ENCODE measurements around the gene GDE1.

GDE1 gene

DNA sequence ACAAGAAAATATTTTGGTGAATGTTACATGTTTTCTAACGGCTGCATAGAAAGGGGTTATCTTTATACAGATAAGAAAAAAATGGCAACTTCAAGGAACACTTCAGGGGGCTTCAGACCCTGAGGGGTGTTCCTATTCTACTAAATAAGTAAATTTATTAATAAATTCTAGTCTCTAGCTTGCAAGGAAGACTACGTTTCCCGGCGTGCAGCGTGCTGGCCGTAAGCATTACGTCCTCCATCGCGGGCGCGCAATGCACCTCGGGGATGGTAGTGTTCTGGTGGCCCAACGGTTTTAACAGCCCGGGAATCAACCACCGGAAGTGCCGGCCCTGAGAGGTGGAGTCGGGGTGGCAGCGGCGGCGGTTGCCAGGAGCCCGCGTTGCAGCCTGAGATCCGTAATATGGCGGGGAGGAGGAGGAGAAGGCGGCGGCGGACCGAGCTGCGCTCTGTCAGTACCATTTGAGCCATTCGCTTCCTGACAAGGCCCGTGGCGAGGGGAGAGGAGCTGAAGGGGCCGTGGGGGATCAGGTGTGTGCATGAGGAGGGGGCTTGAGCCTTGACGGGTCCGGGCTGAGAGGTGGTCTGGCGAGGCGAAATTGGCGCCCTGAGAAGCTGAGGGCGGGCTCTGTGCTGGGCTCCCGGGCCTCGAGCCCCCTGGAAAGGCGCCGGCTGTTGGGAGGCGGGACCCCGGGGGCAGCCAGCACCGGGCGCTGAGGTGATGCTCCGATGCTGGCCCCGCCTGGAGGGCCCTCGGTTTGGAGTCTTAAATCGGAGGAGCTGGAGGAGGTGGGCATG, 1.9 kb upstream of the GDE1 start, which contains the start of gene CCP110:
TSS of gene CCP110 (plus strand) at position 384 of the 797 bp plus-strand sequence. CDS start 3,940 bp downstream, outside the sequence.
- DNase-seq (ENCODE audit: low spot score): peak; percentile 97

DNA sequence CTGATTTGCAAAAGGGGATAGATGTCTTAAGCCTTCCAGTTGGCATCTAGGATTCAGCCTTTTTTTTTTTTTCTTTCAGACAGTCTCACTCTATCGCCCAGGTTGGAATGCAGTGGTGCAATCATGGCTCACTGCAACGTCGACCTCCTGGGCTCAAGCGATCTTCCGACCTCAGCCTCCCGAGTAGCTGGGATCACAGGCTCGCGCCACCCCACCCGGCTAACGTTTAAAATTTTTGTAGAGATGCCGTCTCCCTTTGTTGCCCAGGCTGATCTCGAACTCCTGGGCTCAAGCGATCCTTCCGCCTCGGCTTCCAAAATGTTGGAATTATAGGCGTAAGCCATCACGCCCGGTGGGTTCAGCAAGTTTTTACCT, 1.3 kb upstream of the GDE1 start:
- no peak for DNase-seq (ENCODE audit: low spot score)

DNA sequence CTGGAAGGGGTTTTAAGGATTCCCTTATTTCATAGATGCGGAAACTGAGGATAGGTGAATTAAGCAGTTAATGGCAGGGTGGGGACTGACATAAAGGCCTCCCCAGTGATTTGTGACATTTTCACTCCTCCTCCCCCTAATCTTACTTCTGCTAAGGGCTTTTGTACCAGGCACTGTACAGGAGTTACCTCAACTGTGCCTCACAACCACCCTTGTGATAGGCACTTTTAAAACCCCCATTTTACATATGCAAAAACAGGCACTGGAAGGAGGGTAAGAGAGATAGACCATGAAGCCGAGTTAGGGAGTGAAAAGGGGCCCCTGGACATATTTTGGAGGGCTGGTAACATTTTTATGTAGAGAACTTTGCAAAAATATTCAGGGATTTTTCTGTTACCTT, 862 bp upstream of the GDE1 start:
- DNase-seq (ENCODE audit: low spot score): no peak

DNA sequence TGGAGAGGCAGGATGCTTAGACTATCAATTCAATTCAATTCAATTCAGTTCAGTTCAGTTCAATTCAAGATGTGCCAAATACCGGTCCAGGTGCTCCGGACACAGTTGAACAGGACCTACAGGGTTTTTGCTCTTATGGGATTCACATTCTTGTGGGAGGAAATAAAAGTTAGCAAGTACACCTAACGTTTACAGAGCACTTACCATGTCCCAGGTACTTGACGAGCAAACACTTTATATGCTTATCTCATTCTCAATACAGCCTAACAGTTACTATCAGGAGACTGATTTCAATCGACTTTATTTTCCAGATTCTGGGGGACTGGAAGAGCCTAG, 467 bp upstream of the GDE1 start:
- DNase-seq (ENCODE audit: low spot score): no peak

DNA sequence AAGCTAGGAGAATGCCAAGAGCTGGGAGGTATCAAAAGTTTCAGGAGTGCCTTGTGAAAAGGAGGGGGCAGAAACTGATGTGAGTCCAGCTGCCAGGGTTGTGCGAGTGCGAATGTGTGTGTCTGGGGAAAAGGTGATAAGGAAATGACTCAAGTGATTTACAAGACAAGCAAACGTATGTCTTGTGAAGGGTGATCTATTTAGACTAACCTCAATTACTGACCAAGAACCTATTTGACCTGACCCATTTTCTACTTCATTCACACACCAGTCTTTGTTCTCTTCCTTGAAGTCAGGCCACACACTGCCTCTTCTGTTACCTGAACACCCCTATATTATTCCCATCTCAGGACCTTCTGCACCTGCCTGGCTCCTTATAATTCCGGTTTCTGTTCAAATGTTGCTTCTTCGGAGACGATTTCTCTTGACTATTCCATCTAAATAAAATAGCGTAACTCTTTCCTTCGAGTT, 1.0 kb downstream of the GDE1 start:
- no peak for DNase-seq (ENCODE audit: low spot score)

DNA sequence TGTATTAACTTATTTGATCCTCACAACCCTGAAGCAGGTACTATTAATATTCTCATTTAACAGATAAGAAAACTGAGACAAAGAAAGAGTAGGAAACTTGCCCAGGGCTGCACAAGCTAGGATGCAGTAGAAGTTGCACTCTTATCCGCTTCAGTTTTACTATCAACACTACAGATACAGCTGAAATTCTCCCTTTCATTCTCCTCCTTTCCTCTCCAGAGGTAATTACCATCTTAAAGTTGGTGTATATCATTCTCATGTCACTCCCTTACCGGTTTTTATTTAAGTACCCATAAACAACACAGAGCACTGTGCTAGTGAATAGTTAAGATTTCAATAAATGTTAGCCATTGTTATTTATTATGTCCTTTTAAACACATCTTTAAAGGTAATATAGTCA, 3.5 kb downstream of the GDE1 start:
- DNase-seq (ENCODE audit: low spot score): no peak

DNA sequence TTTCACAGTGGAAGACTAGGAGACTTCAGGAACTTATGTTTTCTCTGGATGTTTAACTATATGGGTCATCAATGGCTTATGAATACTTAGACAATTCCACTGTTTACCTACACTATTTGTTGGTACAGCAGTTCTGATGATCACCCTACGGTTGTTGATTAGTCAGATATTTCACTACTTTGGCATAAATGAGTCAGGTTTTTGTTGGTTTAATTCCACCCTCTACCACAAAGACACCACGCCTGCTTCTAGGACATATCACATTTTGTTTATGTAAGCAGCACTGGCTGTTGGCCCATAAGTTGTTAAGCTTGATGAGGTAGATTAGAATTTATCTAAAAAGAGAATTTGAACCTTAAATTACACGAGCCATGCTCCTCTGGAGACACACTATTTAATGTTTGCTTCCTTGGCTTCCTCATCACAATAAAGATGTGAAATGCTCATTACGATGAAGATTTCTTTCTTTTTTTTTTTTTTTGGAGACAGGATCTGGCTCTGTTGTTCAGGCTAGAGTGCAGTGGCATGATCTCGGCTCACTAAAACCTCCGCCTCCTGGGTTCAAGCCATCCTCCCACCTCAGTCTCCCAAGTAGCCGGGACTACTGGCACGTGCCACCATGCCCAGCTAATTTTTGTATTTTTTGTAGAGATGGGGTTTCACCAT, 4.3 kb downstream of the GDE1 start:
- no peak for DNase-seq (ENCODE audit: low spot score)

DNA sequence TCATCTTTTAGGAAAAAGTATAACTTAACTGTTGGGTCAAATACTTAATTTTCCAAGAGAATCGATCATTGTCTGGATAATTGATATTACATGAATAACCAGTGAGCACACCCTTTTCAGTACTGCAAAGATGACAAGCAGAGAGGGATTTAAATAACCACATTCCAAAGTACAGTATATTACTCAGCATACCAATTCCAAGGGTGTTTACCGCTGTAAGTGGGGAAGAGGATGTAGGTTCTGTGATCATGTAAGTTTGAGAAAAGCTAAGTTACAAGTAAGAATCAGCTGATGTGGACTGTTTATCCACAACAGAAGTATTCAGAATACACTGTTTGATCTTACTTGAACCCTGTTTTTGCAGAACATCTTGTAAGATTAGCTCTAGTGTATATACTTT, 6.1 kb downstream of the GDE1 start:
- no peak for DNase-seq (ENCODE audit: low spot score)

DNA sequence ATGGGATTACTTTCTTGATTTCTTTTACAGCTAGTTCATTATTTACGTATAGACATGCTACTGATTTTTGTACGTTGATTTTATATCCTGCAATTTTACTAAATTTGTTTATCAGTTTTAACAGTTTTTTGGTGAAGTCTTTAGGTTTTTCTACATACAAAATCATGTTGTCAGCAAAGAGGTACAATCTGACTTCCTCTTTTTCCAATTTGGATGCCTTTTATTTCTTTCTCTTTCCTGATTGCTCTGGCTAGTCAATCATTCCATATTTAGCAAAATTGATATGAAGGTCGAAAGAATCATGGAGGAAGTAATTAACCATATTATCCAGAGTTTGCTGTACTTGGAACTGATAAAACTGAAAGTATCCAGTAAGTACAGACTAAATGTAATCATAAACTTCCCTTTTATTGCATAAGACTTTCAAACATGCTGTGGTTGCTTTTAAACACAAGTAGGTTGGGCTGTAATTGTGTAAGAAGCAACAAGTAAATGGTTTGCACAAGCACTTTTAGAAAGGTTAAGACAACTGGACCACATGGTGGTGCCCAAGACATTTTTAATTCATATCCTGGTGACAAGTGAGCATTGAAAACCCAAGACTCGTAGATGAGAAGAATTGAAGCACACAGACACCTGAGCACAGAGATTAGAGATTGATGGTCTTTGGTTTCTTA, 8.4 kb downstream of the GDE1 start:
- no peak for DNase-seq (ENCODE audit: low spot score)

DNA sequence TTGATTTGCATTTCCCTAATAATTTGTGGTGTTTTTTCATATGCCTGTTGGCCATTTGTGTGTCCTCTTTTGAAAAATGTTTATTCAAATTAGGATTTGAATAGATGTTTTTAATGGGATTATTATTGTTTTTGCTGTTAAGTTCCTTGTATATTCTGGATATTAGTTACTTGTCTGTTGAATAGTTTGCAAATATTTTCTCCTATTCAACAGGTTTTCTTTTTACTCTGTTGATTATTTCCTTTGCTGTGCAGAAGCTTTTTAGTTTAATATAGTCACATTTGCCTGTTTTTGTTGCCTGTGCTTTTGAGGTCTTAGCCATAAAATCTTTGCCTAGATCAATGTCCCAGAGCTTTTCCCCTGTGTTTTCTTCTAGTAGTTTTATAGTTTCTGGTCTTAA, 9.6 kb downstream of the GDE1 start:
- no peak for DNase-seq (ENCODE audit: low spot score)

DNA sequence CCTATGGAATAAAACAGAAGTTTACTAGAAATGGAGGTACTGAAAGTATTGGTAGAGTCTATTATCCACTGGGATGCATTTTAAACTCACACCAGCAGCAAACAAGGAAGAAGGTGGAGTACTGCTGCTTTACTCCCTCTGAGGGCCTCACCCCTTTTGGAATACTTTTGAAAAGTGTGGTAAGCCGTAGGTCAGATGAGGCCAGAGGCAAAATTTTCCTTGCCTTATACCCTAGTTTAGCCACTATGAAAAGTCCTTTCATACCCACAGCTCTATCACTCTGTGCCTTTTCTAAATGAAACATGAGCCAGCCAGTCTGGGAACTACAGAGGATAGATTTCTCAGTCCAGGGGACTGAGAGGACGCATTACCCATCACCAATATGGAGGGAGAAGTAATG, 14.0 kb downstream of the GDE1 start:
- no peak for DNase-seq (ENCODE audit: low spot score)

DNA sequence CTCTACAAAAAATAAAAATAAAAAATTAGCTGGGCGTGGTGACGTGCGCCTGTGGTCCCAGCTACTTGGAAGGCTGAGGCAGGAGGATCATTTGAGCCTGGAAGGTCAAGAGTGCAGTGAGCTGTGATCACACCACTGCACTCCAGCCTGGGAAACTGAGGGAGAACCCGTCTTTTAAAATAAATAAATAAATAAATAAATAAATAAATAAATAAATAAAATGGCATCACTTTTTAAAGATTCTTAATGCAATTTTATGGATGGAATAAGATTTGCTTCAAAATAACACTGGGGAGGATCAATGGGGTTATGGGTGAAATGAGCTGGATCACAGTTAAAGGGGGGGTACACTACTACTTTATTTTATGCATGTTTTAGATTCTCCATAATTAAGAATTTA, 14.9 kb downstream of the GDE1 start:
- DNase-seq (ENCODE audit: low spot score): no peak

DNA sequence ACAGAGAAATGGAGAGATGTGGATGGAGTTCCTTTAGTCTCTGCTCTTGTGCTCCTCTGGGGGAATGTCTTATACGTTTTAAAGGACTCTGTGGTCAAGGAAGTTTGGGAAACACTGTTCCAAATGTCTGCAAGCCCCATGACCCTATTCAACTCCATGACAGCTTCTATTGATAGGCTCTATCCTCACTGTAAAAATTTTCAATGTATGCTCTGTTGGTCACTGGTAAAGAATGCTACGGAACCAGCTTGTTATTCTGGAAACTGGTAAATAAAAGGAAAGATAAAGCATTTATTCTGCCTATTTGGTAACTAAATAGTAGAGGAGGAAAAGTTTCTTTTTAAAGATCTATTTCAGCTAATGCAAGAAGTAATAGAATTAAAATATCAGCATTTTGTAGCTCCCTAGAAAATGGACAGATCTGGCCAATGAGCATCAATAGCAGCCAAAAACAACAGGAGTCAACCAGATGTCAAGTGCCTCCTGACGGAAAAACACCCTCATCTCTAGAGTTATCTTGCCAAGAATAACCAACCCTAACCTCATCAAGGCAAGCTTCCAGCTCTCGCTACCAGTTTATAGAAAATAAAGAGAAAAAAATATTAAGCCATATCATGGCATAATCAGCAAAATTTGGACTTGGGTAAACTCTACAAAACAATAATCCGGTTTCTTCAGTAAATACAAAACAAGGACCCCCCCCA, 16.1 kb downstream of the GDE1 start:
- peak; percentile 46 for DNase-seq (ENCODE audit: low spot score)

DNA sequence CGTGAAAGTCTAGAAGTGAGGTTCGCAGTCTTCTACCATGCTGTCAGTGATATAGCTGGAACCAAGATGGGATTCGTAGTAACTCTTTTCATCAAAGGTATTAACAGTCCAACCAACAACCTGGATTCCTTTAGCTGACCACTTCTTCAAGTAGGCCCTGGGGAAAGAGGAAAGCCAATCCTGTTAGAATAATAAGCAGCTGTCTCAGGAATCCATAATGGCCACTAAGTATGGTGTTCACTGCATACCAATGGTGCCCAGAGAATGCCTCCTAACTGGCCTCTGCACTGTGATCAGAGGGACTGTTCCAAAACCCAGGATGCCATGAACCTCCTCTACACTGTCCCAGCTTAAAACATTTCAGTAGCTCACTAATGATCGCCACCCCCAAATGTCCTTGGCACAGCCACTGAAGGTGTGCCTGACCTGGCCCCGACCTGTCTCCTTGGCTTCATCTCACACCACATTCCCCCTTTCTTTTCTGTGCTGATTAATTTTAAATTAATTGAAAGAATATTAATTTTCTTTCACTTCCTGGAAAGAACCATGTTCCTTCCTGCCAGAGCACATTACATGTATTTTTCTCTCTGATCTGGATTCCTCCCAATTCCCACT, 18.3 kb downstream of the GDE1 start:
- DNase-seq (ENCODE audit: low spot score): no peak

DNA sequence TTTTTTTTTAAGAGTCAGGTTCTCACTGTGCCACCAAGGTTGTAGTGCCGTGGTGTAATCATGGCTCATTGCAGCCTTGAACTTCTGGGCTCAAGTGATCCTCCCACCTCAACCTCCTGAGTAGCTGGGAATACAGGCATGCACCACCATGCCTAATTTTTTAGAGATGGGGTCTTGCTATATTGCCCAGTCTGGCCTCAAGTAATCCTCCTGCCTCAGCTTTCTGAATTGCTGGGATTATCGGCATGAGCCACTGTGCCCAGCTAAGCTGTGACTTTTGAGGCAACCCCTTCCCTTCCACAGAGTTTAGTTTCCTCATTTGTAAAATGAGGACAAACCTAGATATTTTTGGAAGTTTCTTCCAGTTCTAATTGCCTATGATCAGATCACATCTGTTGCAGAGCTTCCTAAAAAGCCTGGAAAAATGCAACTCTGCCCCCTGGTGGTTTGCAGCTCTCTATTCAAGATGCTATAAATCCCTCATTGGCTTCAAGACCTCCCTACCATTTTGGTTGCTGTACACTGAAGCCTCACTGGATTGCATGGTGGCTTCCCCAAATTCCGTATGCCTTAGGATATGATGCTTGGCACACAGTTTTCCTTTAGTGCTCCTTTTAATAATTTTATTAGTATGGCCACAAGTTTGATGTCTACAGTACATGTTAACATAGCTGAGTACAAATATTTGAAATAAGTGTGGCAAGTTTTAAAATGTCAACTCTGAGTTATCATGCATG, 19.3 kb downstream of the GDE1 start:
- DNase-seq (ENCODE audit: low spot score): peak; percentile 76

DNA sequence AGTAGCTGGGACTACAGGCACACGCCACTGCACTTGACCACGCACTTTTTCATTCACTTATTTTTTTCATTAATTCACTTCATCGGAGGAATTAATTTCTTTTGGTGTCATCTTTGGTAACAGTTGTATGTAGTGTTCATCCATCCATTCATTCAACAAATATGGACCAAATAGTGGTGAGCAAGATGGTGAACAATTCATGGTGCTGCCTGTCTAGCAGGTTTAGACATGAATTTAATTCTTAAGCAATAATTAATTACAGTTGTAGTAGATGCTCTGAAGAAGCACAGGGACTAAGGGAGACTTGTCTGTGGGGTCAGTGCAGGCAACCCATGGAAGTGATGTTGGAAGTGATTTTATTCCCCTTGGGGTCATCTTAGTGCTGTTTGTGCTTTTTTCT, 22.4 kb downstream of the GDE1 start:
- no peak for DNase-seq (ENCODE audit: low spot score)

DNA sequence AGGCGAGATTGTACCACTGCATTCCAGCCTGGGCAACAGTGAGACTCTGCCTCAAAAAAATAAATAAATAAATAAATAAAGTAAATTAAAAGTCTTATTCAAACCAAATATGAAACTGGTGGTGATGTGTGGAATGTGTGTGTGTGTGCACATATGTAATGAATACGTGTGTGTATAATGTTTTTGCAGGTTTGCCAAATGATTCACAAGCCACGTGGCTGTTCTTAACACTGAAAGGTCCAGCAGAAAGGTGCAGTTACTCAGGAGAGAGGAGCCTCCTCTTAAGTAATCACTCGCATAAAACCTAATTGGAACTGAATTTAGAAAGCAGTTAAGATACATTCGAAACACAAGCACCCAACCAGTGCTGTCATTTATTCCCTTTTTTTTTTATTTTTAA, 22.9 kb downstream of the GDE1 start:
- no peak for DNase-seq (ENCODE audit: low spot score)

DNA sequence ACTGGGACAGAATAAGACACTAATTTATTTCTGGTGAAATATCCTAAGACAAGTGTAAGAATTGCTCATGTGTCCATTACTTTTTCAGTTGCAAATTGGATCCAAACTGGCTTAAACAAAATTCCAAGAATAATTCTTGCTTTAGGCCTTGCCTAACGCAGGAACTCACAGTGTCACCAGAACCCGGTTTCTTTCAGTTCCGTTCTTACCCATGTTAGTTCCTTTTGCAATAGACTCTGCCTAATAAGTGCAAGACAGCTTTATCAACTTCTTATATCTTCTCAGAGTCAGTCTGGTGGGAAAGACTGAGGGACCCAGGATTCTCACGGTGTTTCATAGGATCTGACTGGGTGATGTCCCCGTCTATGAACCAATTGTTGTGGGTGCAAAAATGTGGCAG, 24.7 kb downstream of the GDE1 start:
- no peak for DNase-seq (ENCODE audit: low spot score)

DNA sequence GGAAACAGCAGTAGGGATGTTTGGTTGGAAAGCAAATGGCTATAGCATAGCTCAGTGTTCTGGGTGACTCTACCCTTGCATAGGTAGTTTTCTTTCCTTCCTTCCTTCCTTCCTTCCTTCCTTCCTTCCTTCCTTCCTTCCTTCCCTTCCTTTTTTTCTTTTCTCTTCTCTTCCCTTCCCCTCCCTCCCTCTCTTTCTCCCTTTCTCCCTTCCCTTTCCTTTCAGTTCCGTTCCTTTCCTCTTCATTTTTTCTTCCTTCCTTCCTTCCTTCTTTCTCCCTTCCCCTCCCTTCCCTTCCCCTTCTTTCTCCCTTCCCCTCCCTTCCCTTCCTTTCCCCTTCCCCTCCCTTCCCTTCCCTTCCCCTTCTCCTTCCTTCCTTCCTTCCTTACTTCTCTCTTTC, 31.3 kb downstream of the GDE1 start:
- DNase-seq (ENCODE audit: low spot score): no peak

DNA sequence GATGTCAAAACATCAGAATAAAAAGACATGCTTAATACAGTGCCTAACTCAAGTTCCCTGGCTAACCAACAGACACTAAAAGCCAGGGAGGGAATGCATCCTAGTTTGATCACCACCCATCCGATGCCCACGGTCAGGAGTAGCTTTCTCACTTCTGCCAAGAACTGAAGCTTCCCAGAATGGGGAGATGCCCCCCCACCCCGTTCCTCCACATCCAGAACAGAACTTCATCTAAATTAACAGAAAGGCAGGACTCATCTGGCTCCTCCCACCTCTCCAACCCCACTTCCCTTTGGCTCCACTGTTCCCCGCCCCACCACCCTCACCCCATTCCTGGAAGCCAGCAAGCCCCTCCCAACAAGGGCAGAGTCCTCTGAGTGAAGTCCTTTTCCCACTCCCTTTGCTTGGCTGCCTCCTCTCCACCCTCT, 33.7 kb downstream of the GDE1 start:
- no peak for DNase-seq (ENCODE audit: low spot score)

DNA sequence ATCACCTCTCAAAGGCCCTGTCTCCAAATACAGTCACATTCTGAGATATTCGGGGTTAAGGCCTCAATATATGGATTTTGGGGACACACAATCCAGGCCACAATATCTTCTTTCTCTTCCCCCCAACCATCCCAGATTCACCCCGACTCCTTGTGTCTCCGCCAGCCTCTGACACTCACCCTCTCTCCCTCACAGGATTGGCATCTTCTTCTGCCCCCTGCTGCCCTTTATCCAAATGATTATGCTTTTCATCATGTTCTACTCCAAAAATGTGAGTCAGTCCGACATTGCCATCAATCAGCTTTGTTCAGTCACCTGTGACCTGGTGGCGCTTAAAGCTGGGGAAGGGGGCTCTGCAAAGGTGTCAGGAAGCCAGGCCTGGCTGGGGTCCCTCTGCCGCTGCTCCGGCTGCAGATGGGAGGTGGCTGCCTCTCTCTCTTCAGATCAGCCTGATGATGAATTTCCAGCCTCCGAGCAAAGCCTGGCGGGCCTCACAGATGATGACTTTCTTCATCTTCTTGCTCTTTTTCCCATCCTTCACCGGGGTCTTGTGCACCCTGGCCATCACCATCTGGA, 35.1 kb downstream of the GDE1 start:
- no peak for DNase-seq (ENCODE audit: low spot score)

Data from AG08395 (cell line).